H9 (cell line): ENCODE results near the gene TSPAN9. TPM values are rescaled to one million over a fixed set of nuclear protein-coding genes. Genes with fewer than 3 reads are reported as not detected.
A peak's percentile ranks its signal among the peaks of the same experiment; 100 is the strongest.

Experiments used
- DNase-seq: peaks from one replicate; pipeline ENCODE4 v3.0.0-alpha.2; 2017
- H2AFZ ChIP-seq: one replicate; pipeline ENCODE4 v1.6.1; 2013; ENCODE audit warnings: mild to moderate bottlenecking, low read length, control low read depth, moderate library complexity
- H2AK5ac ChIP-seq: 2 replicates; pipeline ENCODE4 v1.6.1; 2013; ENCODE audit warnings: low read length, control low read depth, mixed read lengths; ENCODE audit not compliant: insufficient read length
- H2BK120ac ChIP-seq: one replicate; pipeline ENCODE4 v1.6.1; 2013; ENCODE audit warnings: low read depth, mild to moderate bottlenecking, low read length, control low read depth, inconsistent platforms; ENCODE audit not compliant: poor library complexity, severe bottlenecking
- H2BK12ac ChIP-seq: 2 replicates; pipeline ENCODE4 v1.6.1; 2013; ENCODE audit warnings: low read length, control low read depth, mixed read lengths, low read depth; ENCODE audit not compliant: insufficient read length
- H2BK15ac ChIP-seq: 2 replicates; pipeline ENCODE4 v1.6.1; 2013; ENCODE audit warnings: low read depth, low read length, control low read depth
- H2BK20ac ChIP-seq: one replicate; pipeline ENCODE4 v1.6.1; 2013; ENCODE audit warnings: low read depth, mild to moderate bottlenecking, low read length, control low read depth, inconsistent platforms; ENCODE audit not compliant: poor library complexity, severe bottlenecking
- H2BK5ac ChIP-seq: 2 replicates; pipeline ENCODE4 v1.6.1; 2013; ENCODE audit warnings: low read length, control low read depth, mixed read lengths; ENCODE audit not compliant: insufficient read length
- H3K14ac ChIP-seq: 2 replicates; pipeline ENCODE4 v1.6.1; 2013; ENCODE audit warnings: low read length, control low read depth; ENCODE audit not compliant: insufficient read depth
- H3K18ac ChIP-seq: 2 replicates; pipeline ENCODE4 v1.6.1; 2013; ENCODE audit warnings: low read depth, mild to moderate bottlenecking, mixed read lengths, low read length, control low read depth; ENCODE audit not compliant: insufficient read length
- H3K23ac ChIP-seq: 2 replicates; pipeline ENCODE4 v1.6.1; 2013; ENCODE audit warnings: low read length, control low read depth, mixed read lengths, low read depth; ENCODE audit not compliant: insufficient read length
- H3K23me2 ChIP-seq: 2 replicates; pipeline ENCODE4 v1.6.1; 2013; ENCODE audit warnings: low read depth, mild to moderate bottlenecking, mixed read lengths, low read length, control low read depth; ENCODE audit not compliant: insufficient read length, poor library complexity, severe bottlenecking
- H3K27ac ChIP-seq: 2 replicates; pipeline ENCODE4 v1.5.1; 2013; ENCODE audit warnings: low read length, control low read depth, mixed read lengths, low read depth; ENCODE audit not compliant: insufficient read length
- H3K27me3 ChIP-seq: 2 replicates; pipeline ENCODE4 v1.6.1; 2013; ENCODE audit warnings: low read length, control low read depth, inconsistent platforms; ENCODE audit not compliant: insufficient read depth
- H3K4ac ChIP-seq: 2 replicates; pipeline ENCODE4 v1.6.1; 2013; ENCODE audit warnings: low read depth, mild to moderate bottlenecking, control low read depth, inconsistent platforms, low read length, moderate library complexity
- H3K4me1 ChIP-seq: 2 replicates; pipeline ENCODE4 v1.6.1; 2013; ENCODE audit warnings: low read length, control low read depth, inconsistent platforms; ENCODE audit not compliant: insufficient read depth
- H3K4me2 ChIP-seq: 2 replicates; pipeline ENCODE4 v1.6.1; 2013; ENCODE audit warnings: low read length, control low read depth, mixed read lengths; ENCODE audit not compliant: insufficient read length, insufficient read depth
- H3K56ac ChIP-seq: 2 replicates; pipeline ENCODE4 v1.6.1; 2013; ENCODE audit warnings: low read depth, mild to moderate bottlenecking, mixed read lengths, low read length, control low read depth; ENCODE audit not compliant: insufficient read length
- H3K79me1 ChIP-seq: 2 replicates; pipeline ENCODE4 v1.6.1; 2013; ENCODE audit warnings: low read depth, mild to moderate bottlenecking, moderate library complexity, low read length, control low read depth, inconsistent platforms; ENCODE audit not compliant: insufficient read depth, poor library complexity, severe bottlenecking
- H3K79me2 ChIP-seq: 2 replicates; pipeline ENCODE4 v1.6.1; 2013; ENCODE audit warnings: low read length, control low read depth, inconsistent platforms; ENCODE audit not compliant: insufficient read depth
- H3K9ac ChIP-seq: 2 replicates; pipeline ENCODE4 v1.6.1; 2013; ENCODE audit warnings: low read length, control low read depth, mixed read lengths; ENCODE audit not compliant: insufficient read length; ENCODE audit errors: extremely low read depth
- H3K9me3 ChIP-seq: one replicate; pipeline ENCODE4 v1.6.1; 2013; ENCODE audit warnings: low read depth, low read length, inconsistent platforms; ENCODE audit not compliant: control insufficient read depth
- H3T11ph ChIP-seq: one replicate; pipeline ENCODE4 v1.6.1; 2013; ENCODE audit warnings: mild to moderate bottlenecking, low read length, control low read depth, inconsistent platforms
- H4K20me1 ChIP-seq: one replicate; pipeline ENCODE4 v1.6.1; 2013; ENCODE audit not compliant: control insufficient read depth, insufficient read length, insufficient read depth
- H4K5ac ChIP-seq: 2 replicates; pipeline ENCODE4 v1.6.1; 2013; ENCODE audit warnings: low read depth, mild to moderate bottlenecking, mixed read lengths, low read length, control low read depth; ENCODE audit not compliant: insufficient read length
- H4K8ac ChIP-seq: replicated peaks from 2 replicates; pipeline ENCODE4 v1.6.1; 2013; ENCODE audit warnings: low read length, control low read depth, mixed read lengths, low read depth; ENCODE audit not compliant: insufficient read length
- H4K91ac ChIP-seq: 2 replicates; pipeline ENCODE4 v1.6.1; 2013; ENCODE audit warnings: low read depth, mild to moderate bottlenecking, moderate library complexity, mixed read lengths, low read length, control low read depth; ENCODE audit not compliant: insufficient read length
- H3K27ac Mint-ChIP-seq, 3 experiments: 2 replicates in 2 of 3; 3 replicates in 1 of 3; pipeline ENCODE4 v1.8.0; 2020 to 2021; ENCODE audit warnings: mixed read lengths in 3 of 3, mild to moderate bottlenecking in 1 of 3, moderate library complexity in 1 of 3
- H3K27me3 Mint-ChIP-seq: 2 replicates; pipeline ENCODE4 v1.8.0; 2021; ENCODE audit warnings: low read depth, mild to moderate bottlenecking, moderate library complexity, mixed read lengths
- H3K36me3 Mint-ChIP-seq, 3 experiments: 2 replicates in 2 of 3; 3 replicates in 1 of 3; pipeline ENCODE4 v1.8.0; 2020 to 2021; ENCODE audit warnings: low read depth in 3 of 3, mixed read lengths in 3 of 3; ENCODE audit not compliant: insufficient read depth in 1 of 3
- H3K4me1 Mint-ChIP-seq, 2 experiments: 2 replicates each; pipeline ENCODE4 v1.8.0; 2020; ENCODE audit warnings: mixed read lengths in 2 of 2
- H3K4me3 Mint-ChIP-seq, 2 experiments: 2 replicates in 1 of 2; 3 replicates in 1 of 2; pipeline ENCODE4 v1.8.0; 2020 to 2021; ENCODE audit warnings: mild to moderate bottlenecking in 2 of 2, mixed read lengths in 2 of 2, moderate library complexity in 1 of 2
- H3K9me3 Mint-ChIP-seq, 2 experiments: 2 replicates in 1 of 2; 3 replicates in 1 of 2; pipeline ENCODE4 v1.8.0; 2020; ENCODE audit warnings: mild to moderate bottlenecking in 2 of 2, mixed read lengths in 2 of 2, moderate library complexity in 1 of 2
- WGBS: extraction: QIAGEN DNeasy Blood & Tissue Kit; methylation state at CpG from one replicate; pipeline ENCODE4 v1.1.7; 2013; ENCODE audit warnings: missing lambda C conversion rate, low lambda C conversion rate, mixed read lengths; ENCODE audit not compliant: insufficient read length; ENCODE audit errors: extremely low coverage; 5-methylcytosine and 5-hydroxymethylcytosine counted together
- total RNA-seq: library from RNA; stranded (reverse); gene quantifications from 2 replicates; pipeline ENCODE4 v1.2.1, GENCODE V29; 2021
- TF ChIP-seq, protein P1 (sequence below): fragments of 200-600 bp; sonication (generic); conservative IDR thresholded peaks from 3 replicates; pipeline ENCODE4 v1.8.0; 2021; ENCODE audit warnings: antibody characterized with exemption, mild to moderate bottlenecking

TSPAN9 gene
- total RNA-seq, 1 experiment from 2014 or later, result 19.0 TPM

DNA sequence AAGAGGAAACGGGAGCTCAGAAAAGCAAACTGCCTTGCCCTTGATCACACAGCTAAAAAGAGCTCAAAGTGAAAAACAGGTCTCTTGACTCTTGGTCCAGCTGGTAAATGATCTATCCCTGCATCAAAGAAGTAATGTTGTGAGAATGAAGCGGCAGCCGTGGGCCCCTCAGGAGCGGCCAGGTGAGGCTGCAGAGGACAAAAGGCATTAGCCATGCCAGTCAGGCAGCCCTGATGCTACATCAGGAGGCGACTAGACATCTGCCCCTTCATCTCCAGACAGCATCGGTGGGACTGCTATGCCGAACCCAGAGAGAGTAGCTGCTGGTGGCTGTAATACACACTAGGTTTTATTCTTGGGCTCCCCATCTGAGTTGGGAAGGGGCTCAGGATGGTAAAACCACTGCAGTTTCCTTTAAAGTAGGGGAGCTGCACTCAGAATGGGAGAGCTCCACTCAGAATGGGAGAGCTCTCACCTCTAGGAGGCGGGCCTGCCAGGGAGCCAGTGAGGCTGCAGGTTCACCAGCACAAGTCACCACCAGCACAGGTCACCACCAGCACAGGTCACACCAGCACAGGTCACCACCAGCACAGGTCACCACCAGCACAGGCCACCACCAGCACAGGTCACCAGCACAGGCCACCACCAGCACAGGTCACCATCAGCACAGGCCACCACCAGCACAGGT is 120.1 kb downstream of the TSPAN9 start:
- Histone ChIP-seq H2AFZ (no peak overlapping the region), H2BK120ac (no peak overlapping the region), H3K4ac (no peak overlapping the region), H2BK12ac (no peak overlapping the region), H3T11ph (no peak overlapping the region), H3K4me2 (no peak overlapping the region), H4K20me1 (no peaks in the 10 kb centered on the region), H3K23ac (no peak overlapping the region), H3K23me2 (peaks cover 14% of the 10 kb centered on the region), H2BK5ac (no peak overlapping the region), H2BK15ac (no peak overlapping the region), H4K8ac (no peak overlapping the region), H2AK5ac (no peak overlapping the region), H4K5ac (no peak overlapping the region), H3K27ac (no peak overlapping the region), H3K79me2 (no peaks in the 10 kb centered on the region), H3K27me3 (peaks cover 13% of the 10 kb centered on the region; the same call in 1 of the 2 replicates), H3K4me1 (no peaks in the 10 kb centered on the region; the same call in 1 of the 2 replicates), H3K56ac (no peak overlapping the region), H3K9me3 (no peaks in the 10 kb centered on the region), H3K9ac (no peak overlapping the region), H2BK20ac (no peak overlapping the region), H4K91ac (no peak overlapping the region), H3K18ac (no peak overlapping the region), H3K14ac (no peak overlapping the region), H3K79me1 (no peaks in the 10 kb centered on the region)
- Mint-ChIP-seq H3K27me3 (peaks cover 35% of the 10 kb centered on the region), H3K27ac (no peak overlapping the region), H3K4me1 (peaks cover 46 to 48% of the 10 kb centered on the region in 2 experiments), H3K4me3 (peak overlapping the region in 1 of 2 experiments; percentile 43; a peak in 1 of 5 replicates), H3K36me3 (peaks cover 3 to 4% (median 3%) of the 10 kb centered on the region in 3 experiments; a peak in 3 of 7 replicates), H3K9me3 (peaks cover 0 to 3% of the 10 kb centered on the region in 2 experiments; a peak in 1 of 5 replicates)
- TF ChIP-seq, protein P1, sequence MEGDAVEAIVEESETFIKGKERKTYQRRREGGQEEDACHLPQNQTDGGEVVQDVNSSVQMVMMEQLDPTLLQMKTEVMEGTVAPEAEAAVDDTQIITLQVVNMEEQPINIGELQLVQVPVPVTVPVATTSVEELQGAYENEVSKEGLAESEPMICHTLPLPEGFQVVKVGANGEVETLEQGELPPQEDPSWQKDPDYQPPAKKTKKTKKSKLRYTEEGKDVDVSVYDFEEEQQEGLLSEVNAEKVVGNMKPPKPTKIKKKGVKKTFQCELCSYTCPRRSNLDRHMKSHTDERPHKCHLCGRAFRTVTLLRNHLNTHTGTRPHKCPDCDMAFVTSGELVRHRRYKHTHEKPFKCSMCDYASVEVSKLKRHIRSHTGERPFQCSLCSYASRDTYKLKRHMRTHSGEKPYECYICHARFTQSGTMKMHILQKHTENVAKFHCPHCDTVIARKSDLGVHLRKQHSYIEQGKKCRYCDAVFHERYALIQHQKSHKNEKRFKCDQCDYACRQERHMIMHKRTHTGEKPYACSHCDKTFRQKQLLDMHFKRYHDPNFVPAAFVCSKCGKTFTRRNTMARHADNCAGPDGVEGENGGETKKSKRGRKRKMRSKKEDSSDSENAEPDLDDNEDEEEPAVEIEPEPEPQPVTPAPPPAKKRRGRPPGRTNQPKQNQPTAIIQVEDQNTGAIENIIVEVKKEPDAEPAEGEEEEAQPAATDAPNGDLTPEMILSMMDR, result no peak
- no CpG with 5 or more reads among the region's 8 CpGs for WGBS
- no peak for DNase-seq
